Chondrocyte (in vitro differentiated cells): Measurements from ENCODE around the gene WSB1. TPM values are rescaled to one million over a fixed set of nuclear protein-coding genes. Genes with fewer than 3 reads are reported as not detected.

Experiments used
- DNase-seq: peaks from one replicate; pipeline ENCODE4 v3.0.0; 2021; ENCODE audit warnings: mixed read lengths, low spot score
- H3K27ac Mint-ChIP-seq: one replicate; pipeline ENCODE4 v1.8.0; 2021; ENCODE audit warnings: mild to moderate bottlenecking, moderate library complexity, mixed read lengths; ENCODE audit not compliant: unreplicated experiment
- H3K27me3 Mint-ChIP-seq: 2 replicates; pipeline ENCODE4 v1.8.0; 2021; ENCODE audit warnings: low read depth, mixed read lengths
- H3K36me3 Mint-ChIP-seq: 2 replicates; pipeline ENCODE4 v1.8.0; 2021; ENCODE audit warnings: low read depth, mixed read lengths
- H3K4me1 Mint-ChIP-seq: 2 replicates; pipeline ENCODE4 v1.8.0; 2021; ENCODE audit warnings: low read depth, mild to moderate bottlenecking, mixed read lengths
- H3K4me3 Mint-ChIP-seq: one replicate; pipeline ENCODE4 v1.8.0; 2021; ENCODE audit warnings: mild to moderate bottlenecking, moderate library complexity, mixed read lengths; ENCODE audit not compliant: unreplicated experiment
- H3K9me3 Mint-ChIP-seq: 2 replicates; pipeline ENCODE4 v1.8.0; 2021; ENCODE audit warnings: low read depth, mixed read lengths
- CTCF ChIP-seq: fragments of 200-600 bp; sonication (generic); IDR thresholded peaks from 2 replicates; pipeline ENCODE4 v1.5.0; 2021; ENCODE audit warnings: antibody characterized with exemption, mild to moderate bottlenecking, moderate library complexity
- total RNA-seq: library from RNA; stranded (reverse); gene quantifications from 3 replicates; pipeline ENCODE4 v1.2.1, GENCODE V29; 2021

Gene WSB1
- total RNA-seq, 1 donor from 2014 or later = 218 TPM

- no peak for DNase-seq
- no peak for TF ChIP-seq CTCF
- Mint-ChIP-seq H3K27me3 (peaks cover 2% of the 10 kb centered on the region), H3K9me3 (no peaks in the 10 kb centered on the region), H3K27ac (no peak overlapping the region), H3K36me3 (no peaks in the 10 kb centered on the region), H3K4me3 (no peak overlapping the region), H3K4me1 (no peaks in the 10 kb centered on the region)
Measured at GRCh38 chr17:27281438-27281837, 12.5 kb upstream of the WSB1 start.

- Mint-ChIP-seq H3K27ac (no peak overlapping the region), H3K27me3 (peaks cover 2% of the 10 kb centered on the region), H3K4me3 (no peak overlapping the region), H3K9me3 (no peaks in the 10 kb centered on the region), H3K36me3 (no peaks in the 10 kb centered on the region), H3K4me1 (no peaks in the 10 kb centered on the region)
- TF ChIP-seq CTCF = no peak
- DNase-seq = no peak
Measured at GRCh38 chr17:27282054-27282551, 11.8 kb upstream of the WSB1 start.

- Mint-ChIP-seq H3K27ac (no peak overlapping the region), H3K4me1 (no peaks in the 10 kb centered on the region), H3K9me3 (no peaks in the 10 kb centered on the region), H3K4me3 (no peak overlapping the region), H3K27me3 (peaks cover 3% of the 10 kb centered on the region), H3K36me3 (no peaks in the 10 kb centered on the region)
- no peak for TF ChIP-seq CTCF
- no peak for DNase-seq
Measured at GRCh38 chr17:27283060-27283459, 10.9 kb upstream of the WSB1 start.

GRCh38 chr17:27283751-27284150 lies 10.2 kb upstream of the WSB1 start:
- TF ChIP-seq CTCF = no peak
- DNase-seq = no peak
- no peaks in the 10 kb centered on the region for H3K9me3 Mint-ChIP-seq
- H3K4me3 Mint-ChIP-seq = no peak overlapping the region
- H3K36me3 Mint-ChIP-seq = no peaks in the 10 kb centered on the region
- H3K27ac Mint-ChIP-seq = no peak overlapping the region
- peaks cover 3% of the 10 kb centered on the region for H3K27me3 Mint-ChIP-seq
- no peaks in the 10 kb centered on the region for H3K4me1 Mint-ChIP-seq

GRCh38 chr17:27284811-27285415 lies 9.0 kb upstream of the WSB1 start:
- Mint-ChIP-seq H3K27me3 (peaks cover 3% of the 10 kb centered on the region), H3K36me3 (no peaks in the 10 kb centered on the region), H3K4me1 (no peaks in the 10 kb centered on the region), H3K4me3 (no peak overlapping the region), H3K27ac (no peak overlapping the region), H3K9me3 (no peaks in the 10 kb centered on the region)
- DNase-seq = no peak
- TF ChIP-seq CTCF = no peak
